Cardiac fibroblast (primary cell): ENCODE results near the gene DNAJC8.

Experiments used
- DNase-seq, 2 donors: peaks; one replicate each; pipeline versions ENCODE4 v3.0.0 to v3.0.0-alpha.2; 2010; ENCODE audit warnings: low read depth in 2 of 2
- H3K4me3 ChIP-seq, 2 donors: replicated peaks in 1 of 2; 1 replicate in 1 of 2; 2 replicates in 1 of 2; pipeline ENCODE4 v1.5.1; 2011; ENCODE audit warnings: low read depth in 2 of 2, low read length in 2 of 2, mild to moderate bottlenecking in 2 of 2, moderate library complexity in 1 of 2
- CTCF ChIP-seq: IDR thresholded peaks from one replicate; pipeline ENCODE4 v1.5.1; 2011; ENCODE audit warnings: low read depth, mild to moderate bottlenecking, low read length, inconsistent platforms

DNAJC8 gene

GRCh38 chr1:28232558-28233263, at the start of gene DNAJC8:
DNAJC8 (minus strand) TSS chr1:28233029; CDS start chr1:28232998, 31 bp downstream.
- TF ChIP-seq CTCF: no peak
- DNase-seq: peak; percentile 95
- H3K4me3 ChIP-seq: peak within 1 kb of the TSS; percentile 99 to 100

GRCh38 chr1:28281608-28282425, 49.0 kb upstream of the DNAJC8 start:
- TF ChIP-seq CTCF: no peak
- DNase-seq: no peak

GRCh38 chr1:28280977-28281381, 48.1 kb upstream of the DNAJC8 start:
- TF ChIP-seq CTCF: no peak
- no peak for DNase-seq
- no peak overlapping the region for H3K4me3 ChIP-seq

More at GRCh38 chr1:28281608-28282425, 49.0 kb upstream of the DNAJC8 start:
- no peak overlapping the region for H3K4me3 ChIP-seq

GRCh38 chr1:28280501-28280900, 47.7 kb upstream of the DNAJC8 start:
- DNase-seq: no peak
- TF ChIP-seq CTCF: no peak
- H3K4me3 ChIP-seq: no peak overlapping the region

- DNase-seq: no peak
- TF ChIP-seq CTCF: no peak
- no peak overlapping the region for H3K4me3 ChIP-seq
These were observed 46.9 kb upstream of the DNAJC8 start for GRCh38 chr1:28279721-28280120.

- H3K4me3 ChIP-seq: no peak overlapping the region
- no peak for DNase-seq
- no peak for TF ChIP-seq CTCF
These were observed 45.9 kb upstream of the DNAJC8 start for GRCh38 chr1:28278763-28279162.
